Nephron (organoid): Measurements from ENCODE around the gene TRAPPC5.

Source experiments
- H3K27ac Mint-ChIP-seq, 3 experiments: 2 replicates each; pipeline ENCODE4 v1.8.0; 2020; ENCODE audit warnings: mixed read lengths in 3 of 3, mild to moderate bottlenecking in 2 of 3, moderate library complexity in 1 of 3
- H3K27me3 Mint-ChIP-seq: 2 replicates; pipeline ENCODE4 v1.8.0; 2021; ENCODE audit warnings: low read depth, mild to moderate bottlenecking, moderate library complexity, mixed read lengths
- H3K36me3 Mint-ChIP-seq: 2 replicates; pipeline ENCODE4 v1.8.0; 2020; ENCODE audit warnings: low read depth, mixed read lengths
- H3K4me1 Mint-ChIP-seq: 2 replicates; pipeline ENCODE4 v1.8.0; 2020; ENCODE audit warnings: mixed read lengths
- H3K4me3 Mint-ChIP-seq, 3 experiments: 2 replicates each; pipeline ENCODE4 v1.8.0; 2020; ENCODE audit warnings: mild to moderate bottlenecking in 3 of 3, mixed read lengths in 3 of 3, moderate library complexity in 2 of 3
- H3K9me3 Mint-ChIP-seq: 2 replicates; pipeline ENCODE4 v1.8.0; 2020; ENCODE audit warnings: mixed read lengths
- CTCF ChIP-seq, 3 experiments: fragments of 200-600 bp; sonication (generic); IDR thresholded peaks; one replicate each; pipeline ENCODE4 v1.5.0; 2021; ENCODE audit warnings: antibody characterized with exemption in 3 of 3; ENCODE audit not compliant: unreplicated experiment in 3 of 3

The TRAPPC5 gene

DNA sequence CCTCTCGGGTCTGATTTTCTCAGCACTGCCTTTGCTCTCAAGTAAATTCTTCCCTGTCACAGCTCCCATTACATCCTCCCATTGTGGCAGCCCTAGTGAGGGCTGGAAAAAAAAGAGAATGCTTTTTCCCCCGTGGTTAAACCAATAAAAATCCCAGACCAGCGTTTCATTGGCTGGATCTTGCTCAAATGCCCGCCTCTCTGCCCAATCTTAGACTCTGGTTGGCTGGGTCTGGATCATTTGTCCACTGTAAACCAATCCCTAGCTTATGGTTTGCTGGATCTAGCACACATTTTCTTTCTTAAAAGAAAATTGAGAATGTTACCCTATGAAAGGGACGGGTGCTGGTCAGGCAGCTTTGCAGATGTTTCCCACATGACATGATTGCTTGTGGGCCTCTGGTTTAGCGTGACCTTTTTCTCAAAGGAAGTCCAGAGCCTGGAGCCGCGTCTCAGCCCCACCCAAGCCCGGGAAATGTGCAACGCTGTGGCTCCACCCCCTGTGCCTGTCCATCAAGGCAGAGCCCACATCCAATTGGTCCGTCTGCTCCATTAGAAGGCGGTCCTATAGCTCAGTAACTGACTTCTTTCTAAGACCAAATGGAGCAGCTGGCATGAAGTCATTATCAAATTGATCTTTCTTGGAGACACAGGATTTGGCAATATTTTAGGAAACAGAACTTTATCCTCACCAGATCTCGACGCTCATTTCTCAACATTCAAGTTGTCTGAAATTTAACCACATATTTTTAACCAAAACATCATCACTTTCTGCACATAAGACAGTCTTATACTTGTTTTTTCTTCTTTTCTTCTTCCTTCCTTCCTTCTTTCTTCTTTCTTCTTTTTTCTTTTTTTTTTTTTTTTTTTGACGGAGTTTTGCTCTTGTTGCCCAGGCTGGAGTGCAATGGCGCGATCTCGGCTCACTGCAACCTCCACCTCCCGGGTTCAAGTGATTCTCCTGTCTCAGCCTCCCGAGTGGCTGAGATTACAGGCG, 6.3 kb upstream of the TRAPPC5 start:
- H3K9me3 Mint-ChIP-seq, result peaks cover 6% of the 10 kb centered on the region
- no peak overlapping the region for H3K27ac Mint-ChIP-seq
- peaks cover 64% of the 10 kb centered on the region for H3K27me3 Mint-ChIP-seq
- peaks cover 9% of the 10 kb centered on the region for H3K4me1 Mint-ChIP-seq
- no peaks in the 10 kb centered on the region for H3K36me3 Mint-ChIP-seq
- TF ChIP-seq CTCF (IDR thresholded peaks at IDR 0.05; ENCODE audit: unreplicated experiment in 3 of 3), result no peak
- peak overlapping the region in 1 of 3 experiments; percentile 51 for H3K4me3 Mint-ChIP-seq

DNA sequence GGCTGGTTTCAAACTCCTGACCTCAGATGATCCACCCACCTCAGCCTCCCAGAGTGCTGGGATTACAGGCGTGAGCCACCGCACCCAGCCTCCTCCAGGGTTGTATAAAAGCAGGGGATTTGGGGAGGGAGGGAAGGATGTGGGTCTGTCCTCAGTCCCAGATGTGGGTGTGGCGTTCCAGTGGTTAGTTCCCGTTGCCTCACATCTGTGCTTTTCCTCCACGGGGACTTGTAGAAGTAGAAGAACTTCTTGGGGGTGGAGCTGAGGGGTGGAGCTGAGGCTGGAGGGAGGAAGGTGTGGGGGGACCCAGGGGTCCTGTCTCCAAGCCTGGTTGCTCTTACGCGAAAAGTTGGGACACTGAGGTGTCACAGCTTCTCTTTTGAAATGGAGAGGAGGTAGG, 4.3 kb upstream of the TRAPPC5 start:
- Mint-ChIP-seq H3K36me3 (no peaks in the 10 kb centered on the region), H3K4me3 (no peak overlapping the region), H3K9me3 (peaks cover 6% of the 10 kb centered on the region), H3K4me1 (peaks cover 13% of the 10 kb centered on the region), H3K27me3 (peaks cover 52% of the 10 kb centered on the region), H3K27ac (no peak overlapping the region)
- no peak for TF ChIP-seq CTCF (IDR thresholded peaks at IDR 0.05; ENCODE audit: unreplicated experiment in 3 of 3)

DNA sequence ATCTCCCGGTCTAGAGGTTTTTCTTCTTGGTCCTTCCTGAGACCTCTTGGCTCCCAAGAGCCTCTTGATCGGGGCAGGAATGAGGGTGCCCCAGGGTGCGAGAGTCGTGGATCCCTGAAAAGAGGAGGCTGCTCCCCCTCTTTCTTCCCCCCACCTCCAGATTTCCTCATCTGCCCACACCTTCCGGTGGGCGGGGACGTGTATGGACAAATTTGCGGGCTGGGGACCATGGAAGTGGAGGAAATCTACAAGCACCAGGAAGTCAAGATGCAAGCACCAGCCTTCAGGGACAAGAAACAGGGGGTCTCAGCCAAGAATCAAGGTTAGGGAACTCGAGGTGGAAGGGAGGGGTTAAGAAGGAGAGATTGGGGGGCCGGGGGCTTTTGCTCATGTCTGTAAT, 3.8 kb upstream of the TRAPPC5 start, which contains the start of gene MCEMP1:
TSS of gene MCEMP1 (plus strand) at position 237 of the 400 bp plus-strand sequence. CDS start at position 268, 31 bp downstream.
- peaks cover 6% of the 10 kb centered on the region for H3K9me3 Mint-ChIP-seq
- peaks cover 47% of the 10 kb centered on the region for H3K27me3 Mint-ChIP-seq
- TF ChIP-seq CTCF (IDR thresholded peaks at IDR 0.05; ENCODE audit: unreplicated experiment in 3 of 3), result no peak
- no peaks in the 10 kb centered on the region for H3K36me3 Mint-ChIP-seq
- H3K27ac Mint-ChIP-seq, result no peak within 1 kb of the TSS
- peak within 1 kb of the TSS in 2 of 3 experiments; percentile 64 to 67 for H3K4me3 Mint-ChIP-seq
- peaks cover 13% of the 10 kb centered on the region for H3K4me1 Mint-ChIP-seq

GRCh38 chr19:7677669-7678311, 2.8 kb upstream of the TRAPPC5 start:
- no peak for TF ChIP-seq CTCF (IDR thresholded peaks at IDR 0.05; ENCODE audit: unreplicated experiment in 3 of 3)
- H3K4me3 Mint-ChIP-seq, result peak overlapping the region in 2 of 3 experiments; percentile 64 to 67
- peaks cover 6% of the 10 kb centered on the region for H3K9me3 Mint-ChIP-seq
- H3K27ac Mint-ChIP-seq, result no peak overlapping the region
- H3K36me3 Mint-ChIP-seq, result peaks cover 5% of the 10 kb centered on the region
- peaks cover 13% of the 10 kb centered on the region for H3K4me1 Mint-ChIP-seq
- H3K27me3 Mint-ChIP-seq, result peaks cover 40% of the 10 kb centered on the region

GRCh38 chr19:7678971-7679751, 1.5 kb upstream of the TRAPPC5 start:
- peaks cover 26% of the 10 kb centered on the region for H3K27me3 Mint-ChIP-seq
- peak overlapping the region in 2 of 3 experiments; percentile 8 to 50 for H3K27ac Mint-ChIP-seq
- H3K4me1 Mint-ChIP-seq, result peaks cover 11% of the 10 kb centered on the region
- H3K36me3 Mint-ChIP-seq, result peaks cover 15% of the 10 kb centered on the region
- TF ChIP-seq CTCF (IDR thresholded peaks at IDR 0.05; ENCODE audit: unreplicated experiment in 3 of 3), result no peak
- H3K4me3 Mint-ChIP-seq, result peak overlapping the region; percentile 82 to 94 (median 85)
- H3K9me3 Mint-ChIP-seq, result peaks cover 3% of the 10 kb centered on the region
